Upper lobe of left lung (tissue), 4 donors: ENCODE measurements around the gene ACAN.

ENCODE experiments used
- EP300 ChIP-seq, 4 donors: sonication (generic); formaldehyde crosslinking; IDR thresholded peaks; one replicate each; pipeline ENCODE4 v1.5.1; 2017; ENCODE audit warnings: antibody characterized with exemption in 4 of 4, control low read depth in 2 of 4
- POLR2AphosphoS5 ChIP-seq, 2 donors: sonication (generic); formaldehyde crosslinking; IDR thresholded peaks; one replicate each; pipeline ENCODE4 v1.5.1; 2017; ENCODE audit warnings: antibody characterized with exemption in 2 of 2
- TF ChIP-seq, protein P1 (sequence below), 6 experiments: fragments of 450-650 bp in 4 of 6; fragments of 200-600 bp in 2 of 6; sonication (generic) in 2 of 6; IDR thresholded peaks; one replicate each; pipeline ENCODE4 v1.5.1; 2016 to 2019; ENCODE audit warnings: antibody characterized with exemption in 6 of 6

DNA sequence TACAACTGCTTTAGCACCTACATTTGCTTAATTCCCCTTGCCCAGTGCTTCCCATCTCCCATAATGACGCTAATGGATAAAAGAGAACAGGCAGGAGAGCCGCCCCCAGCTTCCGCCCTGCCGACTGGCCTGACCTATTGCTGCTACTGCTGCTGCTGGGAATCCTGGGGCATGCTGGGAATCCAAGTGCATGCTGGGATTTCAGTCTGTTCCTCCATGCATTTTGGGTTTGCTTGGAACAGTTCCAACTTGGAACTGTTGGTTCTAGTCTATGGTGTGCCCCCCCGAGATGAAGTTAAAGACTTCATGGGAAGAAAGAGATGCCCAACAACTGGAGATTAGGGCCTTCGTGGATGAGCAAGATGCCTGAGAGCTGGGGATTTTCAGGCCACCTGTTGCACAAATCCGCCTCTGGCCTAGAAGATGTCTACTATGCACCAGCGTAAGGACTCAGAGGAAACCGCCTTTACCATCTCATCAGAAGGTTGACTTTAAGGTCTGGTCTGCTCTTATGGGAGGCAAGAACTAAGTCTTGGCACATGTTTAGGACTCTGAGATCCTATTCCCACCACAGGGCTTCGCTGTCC lies 63.2 kb downstream of the ACAN start:
- TF ChIP-seq, protein P1, sequence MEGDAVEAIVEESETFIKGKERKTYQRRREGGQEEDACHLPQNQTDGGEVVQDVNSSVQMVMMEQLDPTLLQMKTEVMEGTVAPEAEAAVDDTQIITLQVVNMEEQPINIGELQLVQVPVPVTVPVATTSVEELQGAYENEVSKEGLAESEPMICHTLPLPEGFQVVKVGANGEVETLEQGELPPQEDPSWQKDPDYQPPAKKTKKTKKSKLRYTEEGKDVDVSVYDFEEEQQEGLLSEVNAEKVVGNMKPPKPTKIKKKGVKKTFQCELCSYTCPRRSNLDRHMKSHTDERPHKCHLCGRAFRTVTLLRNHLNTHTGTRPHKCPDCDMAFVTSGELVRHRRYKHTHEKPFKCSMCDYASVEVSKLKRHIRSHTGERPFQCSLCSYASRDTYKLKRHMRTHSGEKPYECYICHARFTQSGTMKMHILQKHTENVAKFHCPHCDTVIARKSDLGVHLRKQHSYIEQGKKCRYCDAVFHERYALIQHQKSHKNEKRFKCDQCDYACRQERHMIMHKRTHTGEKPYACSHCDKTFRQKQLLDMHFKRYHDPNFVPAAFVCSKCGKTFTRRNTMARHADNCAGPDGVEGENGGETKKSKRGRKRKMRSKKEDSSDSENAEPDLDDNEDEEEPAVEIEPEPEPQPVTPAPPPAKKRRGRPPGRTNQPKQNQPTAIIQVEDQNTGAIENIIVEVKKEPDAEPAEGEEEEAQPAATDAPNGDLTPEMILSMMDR (IDR thresholded peaks at IDR 0.05), result no peak
- TF ChIP-seq EP300 (IDR thresholded peaks at IDR 0.05) (no peak), POLR2AphosphoS5 (IDR thresholded peaks at IDR 0.05) (no peak)
